ENCODE data around the gene ACACB.

GRCh38 chr12:109170324-109170723 lies 53.9 kb downstream of the ACACB start:
- TF ChIP-seq CTCF (IDR thresholded peaks at IDR 0.05) = no peak
- TF ChIP-seq, protein P1, sequence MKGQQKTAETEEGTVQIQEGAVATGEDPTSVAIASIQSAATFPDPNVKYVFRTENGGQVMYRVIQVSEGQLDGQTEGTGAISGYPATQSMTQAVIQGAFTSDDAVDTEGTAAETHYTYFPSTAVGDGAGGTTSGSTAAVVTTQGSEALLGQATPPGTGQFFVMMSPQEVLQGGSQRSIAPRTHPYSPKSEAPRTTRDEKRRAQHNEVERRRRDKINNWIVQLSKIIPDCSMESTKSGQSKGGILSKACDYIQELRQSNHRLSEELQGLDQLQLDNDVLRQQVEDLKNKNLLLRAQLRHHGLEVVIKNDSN (CRISPR knock-in tag; IDR thresholded peaks at IDR 0.05) = no peak
- TF ChIP-seq PRDM15 (CRISPR knock-in tag; IDR thresholded peaks at IDR 0.05) = no peak
- TF ChIP-seq TEAD4 (CRISPR knock-in tag; IDR thresholded peaks at IDR 0.05) = no peak
- no peak for TF ChIP-seq NFATC4 (CRISPR knock-in tag; IDR thresholded peaks at IDR 0.05)
